ENCODE measurements around the gene DOLPP1.
"Not testable (repeated sequence)": the region's sequence is repeated elsewhere in the genome, so short reads cannot be mapped to it uniquely, and the experiment has no call there.

DOLPP1 gene

DNA sequence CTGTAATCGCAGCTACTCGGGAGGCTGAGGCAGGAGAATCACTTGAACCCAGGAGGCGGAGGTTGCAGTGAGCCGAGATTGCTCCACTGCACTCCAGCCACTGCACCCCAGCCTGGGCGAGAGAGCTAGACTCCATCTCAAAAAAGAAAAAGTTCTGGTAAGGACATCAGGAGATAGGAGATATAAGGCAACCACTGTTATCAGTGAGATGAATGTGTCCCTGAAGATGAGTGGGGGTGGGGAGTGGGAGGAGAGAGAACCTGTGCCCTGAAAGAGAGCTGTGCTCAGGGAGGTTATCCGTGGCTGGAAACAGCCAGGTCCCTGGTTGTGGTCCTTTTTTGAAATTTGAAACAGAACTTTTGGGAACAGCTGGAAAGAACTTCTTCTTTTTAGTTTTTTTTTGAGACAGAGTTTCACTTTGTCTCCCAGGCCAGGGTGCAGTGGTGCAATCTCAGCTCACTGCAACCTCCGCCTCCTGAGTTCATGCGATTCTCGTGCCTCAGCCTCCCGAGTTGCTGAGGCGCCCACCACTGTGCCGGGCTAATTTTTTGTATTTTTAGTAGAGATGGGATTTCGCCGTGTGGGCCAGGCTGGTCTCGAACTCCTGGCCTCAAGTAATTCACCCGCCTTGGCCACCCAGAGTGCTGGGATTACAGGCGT is 32.9 kb downstream of the DOLPP1 start:
- no peak for DNase-seq

DNA sequence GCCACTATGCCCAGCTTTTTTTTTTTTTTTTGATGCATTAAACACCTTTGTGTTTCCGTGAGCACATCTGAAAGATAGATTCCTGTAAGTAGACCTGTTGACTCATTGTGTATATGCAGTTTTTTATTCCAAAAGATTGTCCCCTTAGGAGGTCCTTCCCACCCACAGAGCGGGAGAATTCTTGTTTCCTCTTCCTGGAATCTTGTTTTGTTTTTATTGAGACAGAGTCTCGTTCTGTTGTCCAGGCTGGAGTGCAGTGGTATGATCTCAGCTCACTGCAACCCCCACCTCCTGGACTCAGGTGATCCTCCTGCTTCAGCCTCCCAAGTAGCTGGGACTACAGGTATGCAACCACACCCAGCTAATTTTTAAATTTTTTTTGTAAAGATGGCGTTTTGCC is 37.9 kb downstream of the DOLPP1 start:
- DNase-seq = no peak

DNA sequence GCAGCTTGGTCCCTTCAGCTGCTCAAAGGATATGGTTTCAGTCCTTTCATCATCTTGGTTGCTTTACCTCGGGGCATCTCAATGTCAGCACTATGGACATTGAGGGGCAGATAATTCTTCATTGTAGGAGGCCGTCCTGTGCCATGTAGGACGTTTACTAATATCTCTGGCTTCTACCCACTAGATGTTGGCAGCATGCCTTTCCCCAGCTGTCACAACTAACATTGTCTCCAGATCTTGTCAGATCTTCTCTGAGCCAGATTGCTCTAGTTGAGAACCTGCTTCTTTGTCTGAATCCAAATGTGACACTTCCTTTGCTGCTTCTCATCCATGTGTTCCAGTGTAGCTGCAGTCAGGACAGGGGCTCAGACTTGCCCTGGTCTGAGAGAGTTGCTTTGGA is 40.6 kb downstream of the DOLPP1 start:
- DNase-seq = no peak

DNA sequence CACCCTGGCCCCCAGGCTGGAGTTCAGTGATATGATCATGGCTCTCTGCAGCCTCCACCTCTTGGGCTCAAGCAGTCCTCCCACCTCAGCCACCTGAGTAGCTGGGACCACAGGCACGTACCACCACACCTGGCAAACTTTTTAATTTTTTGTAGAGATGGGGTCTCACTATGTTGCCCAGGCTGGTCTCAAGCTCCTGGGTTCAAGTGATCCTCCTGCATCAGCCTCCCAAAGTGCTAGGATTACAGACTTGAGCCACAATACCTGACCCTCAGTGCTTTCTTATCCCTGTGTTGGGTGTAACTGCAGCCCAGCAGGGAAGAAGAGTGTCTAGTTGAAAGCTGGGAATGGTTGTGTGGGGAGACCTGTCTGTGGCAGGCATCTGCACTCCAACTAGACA is 41.2 kb downstream of the DOLPP1 start:
- no peak for DNase-seq

DNA sequence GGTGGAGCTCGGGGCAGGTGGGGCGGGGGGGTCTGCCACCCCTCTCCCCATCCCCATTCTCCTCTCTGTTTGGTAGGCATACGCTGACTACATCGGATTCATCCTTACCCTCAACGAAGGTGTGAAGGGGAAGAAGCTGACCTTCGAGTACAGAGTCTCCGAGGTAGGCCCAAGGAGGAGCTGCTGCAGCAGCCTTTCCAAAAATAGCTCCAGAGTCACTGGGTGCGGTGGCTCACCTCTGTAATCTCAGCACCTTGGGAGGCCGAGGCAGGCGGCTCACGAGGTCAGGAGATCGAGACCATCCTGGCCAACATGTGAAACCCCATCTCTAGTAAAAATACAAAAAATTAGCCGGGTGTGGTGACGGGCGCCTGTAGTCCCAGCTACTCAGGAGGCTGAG is 42.1 kb downstream of the DOLPP1 start:
- DNase-seq = not testable (repeated sequence)

DNA sequence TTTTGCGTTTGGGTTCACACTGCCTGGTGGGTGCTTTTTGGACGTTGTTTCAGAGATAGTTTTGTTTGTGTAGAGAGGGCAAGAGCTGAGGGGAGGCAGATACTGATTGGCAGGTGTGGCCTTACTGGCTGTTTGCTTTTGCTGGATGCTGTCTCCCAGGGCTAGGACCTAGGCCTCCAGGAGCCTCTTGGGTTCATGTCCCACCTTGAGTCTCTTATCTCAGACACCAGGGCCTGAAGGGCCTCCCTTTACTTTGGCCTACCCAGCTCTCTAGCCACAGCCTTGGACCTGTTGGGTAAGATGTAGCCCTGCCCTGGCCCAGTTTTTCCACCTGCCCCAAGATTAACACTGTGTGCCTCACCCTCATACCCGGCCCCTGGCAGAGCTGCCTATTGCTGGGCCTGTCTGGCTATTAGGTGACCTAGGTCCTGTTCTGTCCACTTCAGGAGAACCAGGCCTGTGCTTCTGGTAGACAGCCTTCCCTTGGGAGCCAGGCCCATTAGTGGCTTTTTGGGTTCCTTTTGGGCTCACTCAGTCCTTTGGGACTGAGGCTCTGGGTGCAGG is 43.7 kb downstream of the DOLPP1 start:
- no peak for DNase-seq

DNA sequence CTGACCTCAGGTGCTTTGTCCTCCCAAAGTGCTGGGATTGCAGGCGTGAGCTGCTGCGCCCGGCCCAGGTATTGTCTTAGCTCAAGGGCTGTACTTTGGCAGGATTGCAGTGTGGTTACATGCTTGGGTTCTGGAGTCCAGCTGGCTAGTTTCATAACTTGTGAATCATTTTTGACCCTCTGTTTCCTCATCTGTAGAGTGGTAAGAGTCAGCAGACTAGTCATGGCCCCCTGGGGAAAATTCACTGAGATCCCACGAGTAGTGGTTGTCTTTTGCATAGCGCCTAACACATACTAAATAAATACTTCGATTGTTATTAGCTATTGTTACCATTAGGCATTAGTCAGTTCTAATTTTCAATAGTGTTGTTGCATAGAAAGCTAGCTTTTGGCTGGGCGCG is 44.6 kb downstream of the DOLPP1 start:
- DNase-seq = no peak

DNA sequence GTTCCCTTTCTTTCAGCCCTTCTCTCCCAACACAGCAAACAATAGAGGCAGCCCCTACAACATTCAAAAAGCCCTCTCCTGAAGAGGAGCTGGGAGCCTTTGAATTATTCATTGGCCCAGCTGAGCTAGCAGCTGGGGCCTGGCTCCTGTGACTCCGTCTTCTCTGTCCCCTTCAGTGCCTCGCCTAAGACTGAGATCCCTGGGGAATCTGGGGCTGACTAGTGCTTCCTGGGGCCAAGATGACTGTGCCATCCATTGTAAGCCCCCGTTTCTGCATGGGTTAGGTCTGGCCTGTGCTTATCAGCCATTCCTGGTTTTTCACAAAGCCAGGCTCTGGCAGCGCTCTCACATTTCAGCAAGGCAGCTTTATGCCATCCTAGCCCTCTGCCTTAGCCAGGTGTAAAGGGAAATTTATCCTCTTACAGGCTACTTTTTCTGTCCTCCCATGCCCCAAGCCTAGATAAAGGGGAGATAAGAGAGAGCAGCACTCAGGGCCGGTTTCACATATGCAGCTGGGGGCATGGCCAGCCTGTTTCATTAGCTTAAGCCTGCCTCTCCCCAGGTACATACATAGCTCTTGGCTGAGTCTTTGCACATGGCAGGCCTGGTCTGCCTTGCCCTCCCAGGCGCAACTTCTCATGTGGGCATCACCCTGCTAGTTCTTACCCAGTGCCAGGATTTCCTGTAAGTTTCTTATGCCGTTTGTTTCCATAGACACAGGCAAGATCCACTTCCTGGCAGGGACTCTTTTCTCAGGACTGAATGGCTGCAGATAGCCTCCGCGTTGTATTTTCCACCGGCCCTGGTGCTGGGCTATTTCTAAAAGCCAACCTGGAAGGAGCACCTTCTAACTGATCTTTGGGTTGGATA is 46.1 kb downstream of the DOLPP1 start:
- DNase-seq = peak; percentile 78

DNA sequence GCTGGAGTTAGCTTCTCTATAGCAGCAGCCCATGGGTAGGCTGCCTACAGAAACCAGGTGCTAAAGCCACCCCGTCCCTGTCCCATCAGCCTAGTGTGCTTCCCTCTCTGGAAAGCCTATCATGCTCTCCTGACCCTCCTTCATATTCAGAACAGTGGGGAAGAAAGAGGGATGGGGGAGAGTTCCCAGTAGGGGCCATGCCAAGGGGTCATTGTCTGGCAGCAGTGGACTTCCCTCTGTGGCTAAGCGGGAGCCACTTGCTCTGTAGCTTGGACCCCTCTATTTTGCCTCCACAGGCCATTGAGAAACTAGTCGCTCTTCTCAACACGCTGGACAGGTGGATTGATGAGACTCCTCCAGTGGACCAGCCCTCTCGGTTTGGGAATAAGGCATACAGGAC is 47.8 kb downstream of the DOLPP1 start:
- DNase-seq = no peak

DNA sequence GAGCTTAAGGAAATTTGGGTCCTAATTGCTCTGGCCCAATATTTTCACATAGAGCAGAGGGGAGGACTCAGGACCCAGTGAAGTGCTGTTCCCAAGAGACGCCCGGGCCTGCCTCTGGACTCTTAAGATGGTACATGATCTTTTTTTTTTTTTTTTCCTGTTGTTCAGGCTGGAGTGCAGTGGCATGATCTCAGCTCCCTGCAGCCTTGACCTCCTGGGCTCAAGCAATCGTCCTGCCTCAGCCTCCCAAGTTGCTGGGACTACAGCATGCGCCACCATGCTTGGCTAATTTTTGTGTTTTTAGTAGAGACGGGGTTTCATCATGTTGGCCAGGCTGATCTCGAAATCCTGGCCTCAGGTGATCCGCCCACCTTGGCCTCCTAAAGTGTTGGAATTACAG is 49.4 kb downstream of the DOLPP1 start:
- not testable (repeated sequence) for DNase-seq

DNA sequence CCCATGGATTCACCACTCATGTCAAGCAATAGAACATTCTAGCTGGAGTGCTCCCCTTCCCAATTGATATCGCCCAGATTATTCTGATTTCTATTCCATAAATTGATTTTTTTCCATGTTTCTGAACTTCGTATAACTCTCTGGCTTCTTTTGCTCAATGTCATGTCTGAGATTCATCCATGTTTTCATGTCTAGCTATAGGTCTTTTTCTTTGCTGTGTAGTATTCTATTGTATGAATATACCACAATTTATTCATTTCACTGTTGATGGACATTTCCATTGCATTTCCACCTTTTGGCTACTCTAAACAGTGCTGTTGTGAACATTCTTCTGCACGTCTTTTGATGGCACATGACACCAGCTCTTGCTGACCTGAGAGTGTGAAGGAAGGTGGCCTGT is 49.9 kb downstream of the DOLPP1 start:
- DNase-seq = no peak

DNA sequence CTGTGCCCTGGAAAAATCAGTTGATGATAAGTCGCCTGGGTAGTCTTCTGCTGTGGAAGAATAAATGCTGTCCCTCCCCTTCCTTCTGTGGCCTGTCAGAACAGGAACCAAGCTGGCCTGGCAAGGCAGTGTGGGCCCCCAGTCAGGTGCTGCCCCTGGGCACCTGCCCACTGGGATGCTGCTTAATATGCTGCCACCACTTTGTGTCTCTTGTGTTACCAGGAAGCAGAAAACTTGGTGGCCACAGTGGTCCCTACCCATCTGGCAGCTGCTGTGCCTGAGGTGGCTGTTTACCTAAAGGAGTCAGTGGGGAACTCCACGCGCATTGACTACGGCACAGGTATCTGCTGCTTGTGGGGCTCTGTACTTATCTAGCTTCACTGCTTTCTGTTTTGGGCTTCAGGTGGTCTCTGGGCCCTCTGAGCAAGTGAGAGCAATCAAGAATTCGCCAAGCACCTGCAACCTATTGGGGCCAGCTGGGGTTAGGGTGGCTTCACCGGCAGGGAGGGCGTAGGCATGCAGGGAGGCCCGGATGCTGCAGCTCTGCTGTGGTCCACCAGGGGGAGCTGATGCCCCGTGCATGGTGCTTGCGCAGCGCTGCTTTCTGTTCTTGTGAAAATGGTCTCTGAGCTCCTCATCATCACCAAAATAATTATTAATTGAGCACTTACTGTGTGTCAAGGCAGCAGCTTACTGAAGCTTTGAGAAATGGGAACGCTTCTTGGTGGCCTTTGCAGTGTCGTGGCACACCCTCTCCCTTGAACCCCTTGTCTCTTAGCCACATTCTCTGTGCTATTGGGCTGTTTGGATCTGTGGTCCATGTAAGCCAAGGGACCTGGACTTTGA is 50.6 kb downstream of the DOLPP1 start:
- no peak for DNase-seq

DNA sequence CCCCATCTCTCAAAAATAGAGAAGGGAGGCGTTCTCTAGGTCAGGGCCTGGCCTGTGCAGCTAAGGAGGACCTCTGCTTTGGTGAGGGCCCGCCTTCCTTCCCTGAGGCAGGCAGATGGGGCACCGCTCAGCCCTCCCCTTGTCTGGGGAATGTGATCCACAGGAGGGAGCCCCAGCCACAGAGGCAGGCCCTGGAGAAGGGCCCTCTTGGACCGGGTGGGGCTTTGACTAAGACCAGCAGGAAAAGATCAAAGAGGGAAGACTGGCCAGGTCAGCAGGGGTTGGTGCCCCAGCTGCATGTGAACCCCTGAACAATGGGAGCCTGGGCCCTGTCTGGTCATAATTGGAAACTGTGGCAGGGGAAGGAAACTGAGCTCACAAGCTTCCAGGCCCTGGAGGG is 52.2 kb downstream of the DOLPP1 start:
- DNase-seq = no peak

DNA sequence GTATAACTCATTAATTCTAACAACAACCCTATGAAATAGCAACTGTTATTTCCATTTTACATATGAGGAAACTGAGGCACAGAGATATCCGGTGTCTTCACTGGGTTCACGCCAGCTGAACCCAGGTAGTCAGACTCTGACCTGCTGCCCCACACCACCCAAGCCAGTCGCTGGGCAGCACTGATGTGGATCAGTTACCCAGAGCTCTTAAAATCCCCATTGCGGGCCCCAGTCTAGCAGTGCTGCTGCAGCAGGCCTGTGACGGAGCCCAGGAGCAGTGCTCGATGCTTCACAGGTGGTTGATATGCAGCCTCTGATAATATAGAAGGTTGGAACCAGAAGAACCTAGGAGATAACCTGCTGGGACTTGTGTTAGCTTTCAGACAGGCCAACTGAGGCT is 54.6 kb downstream of the DOLPP1 start:
- DNase-seq = no peak

DNA sequence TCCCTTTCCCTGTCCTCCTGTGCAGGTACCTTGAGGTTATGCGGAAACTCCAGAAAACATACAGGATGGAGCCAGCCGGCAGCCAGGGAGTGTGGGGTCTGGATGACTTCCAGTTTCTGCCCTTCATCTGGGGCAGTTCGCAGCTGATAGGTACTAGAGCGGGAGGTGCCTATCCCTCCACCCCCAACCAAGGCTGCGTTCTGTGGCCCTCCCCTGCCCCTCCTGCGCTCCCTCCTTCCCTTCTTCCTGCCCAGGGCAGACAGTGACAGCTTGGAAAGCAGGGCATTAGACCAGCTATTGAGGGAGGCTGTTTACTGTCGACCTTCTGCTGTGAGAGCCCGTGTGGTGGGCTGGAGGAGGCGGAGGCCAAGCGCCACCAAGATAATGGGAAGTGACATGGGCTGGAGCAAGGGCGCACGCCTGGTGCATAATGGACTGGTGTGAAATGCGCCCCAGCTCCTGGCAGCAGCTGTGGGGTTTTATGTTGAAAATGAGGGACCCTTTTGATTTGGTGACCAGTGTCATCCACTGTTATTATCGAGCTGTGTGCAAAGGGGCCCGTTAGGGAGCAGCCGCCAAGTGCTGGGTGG is 55.6 kb downstream of the DOLPP1 start:
- DNase-seq = no peak

DNA sequence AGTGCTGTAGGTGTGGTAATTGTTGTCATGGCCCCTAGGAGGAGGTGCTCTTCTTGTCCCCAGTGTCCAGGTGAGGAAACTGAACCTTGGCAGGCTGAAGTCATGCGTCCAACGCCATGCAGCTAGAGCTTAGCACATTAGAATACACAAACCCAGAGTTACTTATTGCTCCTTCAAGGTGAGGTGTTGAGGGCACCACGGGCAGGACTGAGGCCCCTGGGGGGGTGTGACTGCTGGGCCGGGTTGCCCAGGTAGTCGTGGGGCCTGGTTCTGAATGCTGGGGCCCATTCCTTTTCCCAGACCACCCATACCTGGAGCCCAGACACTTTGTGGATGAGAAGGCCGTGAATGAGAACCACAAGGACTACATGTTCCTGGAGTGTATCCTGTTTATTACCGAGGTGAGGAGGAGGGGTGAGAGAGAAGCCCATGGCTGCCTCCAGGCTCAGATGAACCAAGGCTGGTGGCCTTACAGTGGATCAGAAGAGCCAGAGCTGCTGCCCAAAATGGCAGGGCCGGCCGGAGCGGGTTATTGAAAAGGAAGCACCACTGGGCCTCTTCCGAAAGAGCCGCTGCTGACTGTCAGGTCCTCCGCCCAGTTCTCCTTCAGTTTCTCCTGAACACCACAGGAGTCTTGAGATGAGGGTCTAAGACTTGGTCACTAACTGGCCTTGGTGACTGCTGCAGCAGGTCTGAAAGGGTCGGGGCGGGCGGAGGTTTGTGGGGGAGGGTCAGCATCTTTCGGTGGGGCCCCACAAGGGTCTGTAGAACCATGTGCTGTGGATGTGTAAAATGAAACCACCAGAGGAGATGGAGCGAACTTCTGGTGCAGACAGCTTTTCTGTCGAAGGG is 56.6 kb downstream of the DOLPP1 start:
- DNase-seq = no peak

DNA sequence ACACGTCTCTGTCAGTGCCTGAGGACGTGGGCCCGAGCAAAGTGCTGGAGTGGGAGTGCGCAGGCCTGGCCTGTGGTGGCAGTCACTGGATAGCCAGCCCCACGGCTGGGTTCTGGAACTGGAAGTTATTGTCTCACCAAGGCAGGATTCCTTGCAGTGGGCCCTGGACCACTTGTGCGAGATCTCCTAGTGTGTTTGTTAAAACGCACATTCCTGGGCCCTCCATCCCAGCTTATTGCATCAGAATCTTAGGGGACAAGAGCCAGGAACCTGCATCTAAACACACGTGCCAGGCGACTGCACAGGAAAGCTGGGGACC is 57.2 kb downstream of the DOLPP1 start:
- DNase-seq = no peak

DNA sequence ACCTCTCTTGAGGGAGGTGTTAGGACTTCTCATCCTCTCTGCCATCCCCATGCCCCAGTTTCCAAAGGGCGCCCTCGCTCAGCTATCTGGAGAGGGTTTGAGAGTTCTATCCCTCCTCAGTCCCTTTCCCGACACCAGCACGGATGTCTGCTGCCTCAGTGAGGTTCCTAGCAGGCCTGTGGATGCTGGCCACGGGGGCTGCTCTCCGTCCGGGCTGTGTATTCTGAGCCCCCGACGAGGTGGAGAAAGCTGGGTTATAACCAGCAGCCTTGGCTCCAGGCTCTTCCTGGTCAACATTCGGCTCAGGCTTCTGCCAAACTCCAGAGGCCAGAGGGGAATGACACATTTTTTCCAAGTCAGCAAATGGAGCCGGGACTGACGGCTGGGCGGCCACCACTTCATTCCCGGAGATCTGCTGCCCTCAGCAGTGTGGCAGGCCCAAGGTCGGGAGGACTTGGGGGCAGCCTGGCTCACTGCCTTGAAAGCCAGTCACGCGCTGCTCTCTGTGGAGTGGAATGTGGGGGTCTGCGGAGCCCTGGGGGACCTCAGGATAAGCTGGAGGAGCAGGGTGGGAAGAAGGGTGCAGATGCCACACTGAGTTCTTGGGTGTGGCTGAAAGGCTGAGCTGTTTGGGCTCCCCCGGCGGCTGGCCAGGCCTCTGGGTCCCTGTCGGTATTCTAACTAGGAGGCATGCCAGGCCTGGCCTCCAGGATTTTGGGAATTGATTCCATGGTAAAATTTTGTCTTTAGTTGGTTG is 57.7 kb downstream of the DOLPP1 start:
- DNase-seq = no peak

DNA sequence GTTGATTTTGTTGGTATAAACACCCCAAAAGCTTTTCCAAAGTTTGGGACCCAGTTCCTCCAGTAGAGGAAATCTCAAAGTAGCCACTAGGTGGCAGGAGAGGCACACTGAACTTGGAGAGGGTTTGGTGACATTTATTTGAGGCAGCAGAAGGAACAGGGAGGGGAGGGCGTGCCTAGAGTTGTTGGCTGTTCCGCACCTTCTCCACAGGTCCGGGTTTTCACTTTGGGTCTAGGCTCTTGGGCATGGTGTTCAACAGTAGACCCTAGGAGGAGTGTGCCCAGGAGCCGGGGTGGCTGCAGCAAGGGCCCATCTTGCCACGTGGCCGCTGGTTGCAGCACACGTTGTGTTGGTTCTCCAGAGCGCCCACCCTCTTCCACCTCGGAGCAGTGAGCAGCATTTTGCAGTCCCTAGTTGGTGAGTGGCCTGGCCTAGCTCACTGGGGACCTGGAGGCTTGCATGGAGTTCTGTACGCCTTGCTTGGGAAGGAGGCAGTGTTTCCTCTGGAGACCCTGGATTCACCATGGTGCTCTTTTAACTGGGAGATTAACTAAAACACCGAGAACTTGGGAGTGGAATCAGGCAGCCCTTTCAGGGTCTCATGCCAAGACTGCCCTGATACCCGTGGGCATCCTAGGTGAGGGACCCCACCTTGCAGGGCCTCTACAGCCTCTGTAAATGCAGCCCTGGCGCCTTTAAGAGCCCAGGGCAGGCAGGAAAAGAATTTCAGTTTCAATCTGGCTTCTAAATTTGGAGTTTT is 58.5 kb downstream of the DOLPP1 start:
- DNase-seq = peak; percentile 51

DNA sequence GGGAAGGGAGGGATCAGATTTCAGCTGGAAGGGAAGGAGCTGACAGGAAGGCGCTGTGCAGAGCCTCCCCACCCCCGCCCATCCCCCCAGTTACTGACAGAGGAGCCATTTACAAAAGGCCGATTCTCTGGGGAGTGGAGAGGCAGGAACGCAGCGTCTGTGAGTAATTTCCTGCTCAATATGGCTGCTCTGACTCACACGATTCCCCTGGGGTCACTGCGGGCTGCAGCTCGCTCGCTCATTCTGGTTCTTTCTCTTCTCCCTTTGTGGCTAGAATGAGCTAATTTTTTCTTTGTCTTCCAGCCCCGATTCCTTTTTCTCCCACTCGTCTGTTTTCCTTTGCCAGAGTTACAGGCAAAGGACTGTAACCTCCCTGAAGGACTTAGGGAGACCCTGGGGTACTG is 59.1 kb downstream of the DOLPP1 start:
- peak; percentile 73 for DNase-seq

Measured in NCI-H524 treated with DMSO at 0.1 percent for 48 hours (cell line).